Measurements from ENCODE around the gene PSMD11. TPM values are rescaled to one million over a fixed set of nuclear protein-coding genes. Genes with fewer than 3 reads are reported as not detected.

The PSMD11 gene
- total RNA-seq, 4 donors from 2014 or later, result 33.2 to 74.3 (median 52.5) TPM

DNA sequence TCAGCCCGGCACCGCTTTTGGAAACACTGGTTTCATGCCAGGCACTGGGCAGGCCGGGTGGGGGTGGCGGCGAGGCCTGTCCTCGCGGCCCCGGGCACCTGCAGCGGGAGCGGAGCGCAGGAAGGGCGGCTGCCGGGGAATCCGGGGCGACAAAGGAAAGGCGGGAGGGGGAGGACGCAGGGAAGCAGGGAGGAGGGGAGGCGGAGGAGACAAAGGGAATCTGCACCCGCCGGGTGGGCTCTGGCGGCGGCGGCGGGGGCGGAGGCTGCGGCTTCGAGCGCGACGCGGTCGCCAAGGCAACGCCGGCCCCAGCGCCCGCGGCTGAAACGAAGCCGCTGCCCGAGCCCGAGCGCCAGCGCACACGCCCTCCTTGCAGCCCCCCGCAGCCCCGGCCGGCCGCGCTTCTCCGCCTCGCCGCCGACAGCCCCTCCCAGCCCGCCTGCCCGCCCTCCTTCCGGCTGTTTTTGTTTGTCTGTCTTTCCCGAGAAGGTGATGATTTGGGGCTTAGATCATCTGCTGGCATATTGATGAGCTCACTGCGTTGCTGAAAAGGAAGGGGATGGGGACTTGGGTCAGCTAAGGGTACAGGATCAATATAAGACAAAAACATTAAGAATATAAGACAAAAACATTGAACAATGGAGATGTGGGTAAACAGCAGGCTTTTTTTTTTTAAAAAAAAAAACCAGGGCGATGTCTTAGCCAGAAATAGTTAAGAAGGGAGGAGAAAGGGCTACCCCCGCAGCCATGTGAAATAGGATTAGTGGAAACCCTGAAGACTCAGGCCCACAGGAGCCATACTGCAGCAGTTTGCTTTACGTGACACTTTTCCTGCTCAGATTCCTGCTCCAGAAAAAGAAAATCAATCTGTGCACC, 75.2 kb downstream of the PSMD11 start:
- Histone ChIP-seq H3K27me3 (no peaks in the 10 kb centered on the region), H3K9me3 (no peaks in the 10 kb centered on the region), H3K4me1 (peaks cover 0 to 20% (median 15%) of the 10 kb centered on the region in 4 donors), H3K36me3 (no peaks in the 10 kb centered on the region), H3K4me3 (peak overlapping the region; percentile 30 to 50 (median 44)), H3K27ac (peak overlapping the region; percentile 40 to 73 (median 72))
- peak; percentile 43 to 84 (median 62) for DNase-seq
- TF ChIP-seq, protein P1, sequence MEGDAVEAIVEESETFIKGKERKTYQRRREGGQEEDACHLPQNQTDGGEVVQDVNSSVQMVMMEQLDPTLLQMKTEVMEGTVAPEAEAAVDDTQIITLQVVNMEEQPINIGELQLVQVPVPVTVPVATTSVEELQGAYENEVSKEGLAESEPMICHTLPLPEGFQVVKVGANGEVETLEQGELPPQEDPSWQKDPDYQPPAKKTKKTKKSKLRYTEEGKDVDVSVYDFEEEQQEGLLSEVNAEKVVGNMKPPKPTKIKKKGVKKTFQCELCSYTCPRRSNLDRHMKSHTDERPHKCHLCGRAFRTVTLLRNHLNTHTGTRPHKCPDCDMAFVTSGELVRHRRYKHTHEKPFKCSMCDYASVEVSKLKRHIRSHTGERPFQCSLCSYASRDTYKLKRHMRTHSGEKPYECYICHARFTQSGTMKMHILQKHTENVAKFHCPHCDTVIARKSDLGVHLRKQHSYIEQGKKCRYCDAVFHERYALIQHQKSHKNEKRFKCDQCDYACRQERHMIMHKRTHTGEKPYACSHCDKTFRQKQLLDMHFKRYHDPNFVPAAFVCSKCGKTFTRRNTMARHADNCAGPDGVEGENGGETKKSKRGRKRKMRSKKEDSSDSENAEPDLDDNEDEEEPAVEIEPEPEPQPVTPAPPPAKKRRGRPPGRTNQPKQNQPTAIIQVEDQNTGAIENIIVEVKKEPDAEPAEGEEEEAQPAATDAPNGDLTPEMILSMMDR (IDR thresholded peaks at IDR 0.05), result no peak
- no peak for TF ChIP-seq POLR2A (IDR thresholded peaks at IDR 0.05)

- H3K4me3 ChIP-seq, result peak overlapping the region in 1 of 4 donors; percentile 40
- H3K36me3 ChIP-seq, result no peaks in the 10 kb centered on the region
- TF ChIP-seq, protein P1 (IDR thresholded peaks at IDR 0.05), result no peak
- TF ChIP-seq POLR2A (IDR thresholded peaks at IDR 0.05), result no peak
- peak in 2 of 3 donors; percentile 69 to 83 for DNase-seq
- H3K9me3 ChIP-seq, result no peaks in the 10 kb centered on the region
- H3K27me3 ChIP-seq, result no peaks in the 10 kb centered on the region
- peaks cover 0 to 20% (median 15%) of the 10 kb centered on the region in 4 donors for H3K4me1 ChIP-seq
- peak overlapping the region; percentile 40 to 73 (median 66) for H3K27ac ChIP-seq
These were observed 75.9 kb downstream of the PSMD11 start for GRCh38 chr17:32520104-32520701.

DNA sequence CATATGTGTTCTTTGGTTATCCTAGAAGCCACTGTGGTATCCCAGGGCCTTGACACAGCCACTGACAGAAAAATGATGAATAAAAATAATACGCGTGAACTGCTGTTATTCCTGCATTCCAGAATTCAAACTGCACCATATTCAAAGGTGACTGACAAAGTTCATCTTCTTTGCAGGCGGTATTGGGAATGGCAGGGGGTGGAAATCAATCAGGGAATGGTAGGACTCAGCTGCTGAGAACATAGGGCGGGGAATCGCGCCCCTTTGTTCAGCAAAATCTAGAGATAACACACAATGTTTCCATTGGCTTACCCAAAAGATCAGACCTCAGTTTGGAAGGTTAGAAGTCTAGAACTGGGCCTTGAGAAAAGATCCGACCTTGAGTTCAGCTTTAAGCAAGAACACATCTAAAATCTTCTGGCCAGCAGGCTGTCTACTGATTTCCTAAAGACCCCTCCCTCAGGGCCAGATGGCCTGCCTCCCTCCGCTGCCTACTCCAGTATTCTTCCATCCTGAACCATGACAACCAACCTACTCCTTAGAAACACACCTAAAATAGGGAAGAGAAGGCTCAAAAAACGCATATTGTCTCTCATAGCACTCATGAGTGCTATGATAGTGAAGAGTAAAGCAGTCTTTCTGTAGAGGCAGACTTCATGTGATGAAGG, 76.6 kb downstream of the PSMD11 start:
- TF ChIP-seq, protein P1 (IDR thresholded peaks at IDR 0.05), result no peak
- TF ChIP-seq POLR2A (IDR thresholded peaks at IDR 0.05), result no peak
- Histone ChIP-seq H3K9me3 (no peaks in the 10 kb centered on the region), H3K27me3 (no peaks in the 10 kb centered on the region), H3K36me3 (no peaks in the 10 kb centered on the region), H3K27ac (peak overlapping the region in 3 of 4 donors; percentile 63 to 73 (median 70)), H3K4me1 (peaks cover 0 to 20% (median 15%) of the 10 kb centered on the region in 4 donors), H3K4me3 (no peak overlapping the region)
- DNase-seq, result no peak

GRCh38 chr17:32523017-32523680, 78.8 kb downstream of the PSMD11 start:
- Histone ChIP-seq H3K4me3 (no peak overlapping the region), H3K27ac (peak overlapping the region in 2 of 4 donors; percentile 33 to 67), H3K9me3 (no peaks in the 10 kb centered on the region), H3K4me1 (peaks cover 0 to 15% (median 13%) of the 10 kb centered on the region in 4 donors), H3K36me3 (no peaks in the 10 kb centered on the region), H3K27me3 (no peaks in the 10 kb centered on the region)
- TF ChIP-seq POLR2A (IDR thresholded peaks at IDR 0.05), result no peak
- TF ChIP-seq, protein P1 (IDR thresholded peaks at IDR 0.05), result no peak
- DNase-seq, result peak in 2 of 3 donors; percentile 66 to 78
